Kidney capillary endothelial cell (primary cell): Measurements from ENCODE around the gene EDDM13.
"Not testable (repeated sequence)": the region's sequence is repeated elsewhere in the genome, so short reads cannot be mapped to it uniquely, and the experiment has no call there.

ENCODE experiments used
- DNase-seq: peaks from one replicate; pipeline ENCODE4 v3.0.0-alpha.2; 2018; ENCODE audit warnings: low spot score

EDDM13 gene

DNA sequence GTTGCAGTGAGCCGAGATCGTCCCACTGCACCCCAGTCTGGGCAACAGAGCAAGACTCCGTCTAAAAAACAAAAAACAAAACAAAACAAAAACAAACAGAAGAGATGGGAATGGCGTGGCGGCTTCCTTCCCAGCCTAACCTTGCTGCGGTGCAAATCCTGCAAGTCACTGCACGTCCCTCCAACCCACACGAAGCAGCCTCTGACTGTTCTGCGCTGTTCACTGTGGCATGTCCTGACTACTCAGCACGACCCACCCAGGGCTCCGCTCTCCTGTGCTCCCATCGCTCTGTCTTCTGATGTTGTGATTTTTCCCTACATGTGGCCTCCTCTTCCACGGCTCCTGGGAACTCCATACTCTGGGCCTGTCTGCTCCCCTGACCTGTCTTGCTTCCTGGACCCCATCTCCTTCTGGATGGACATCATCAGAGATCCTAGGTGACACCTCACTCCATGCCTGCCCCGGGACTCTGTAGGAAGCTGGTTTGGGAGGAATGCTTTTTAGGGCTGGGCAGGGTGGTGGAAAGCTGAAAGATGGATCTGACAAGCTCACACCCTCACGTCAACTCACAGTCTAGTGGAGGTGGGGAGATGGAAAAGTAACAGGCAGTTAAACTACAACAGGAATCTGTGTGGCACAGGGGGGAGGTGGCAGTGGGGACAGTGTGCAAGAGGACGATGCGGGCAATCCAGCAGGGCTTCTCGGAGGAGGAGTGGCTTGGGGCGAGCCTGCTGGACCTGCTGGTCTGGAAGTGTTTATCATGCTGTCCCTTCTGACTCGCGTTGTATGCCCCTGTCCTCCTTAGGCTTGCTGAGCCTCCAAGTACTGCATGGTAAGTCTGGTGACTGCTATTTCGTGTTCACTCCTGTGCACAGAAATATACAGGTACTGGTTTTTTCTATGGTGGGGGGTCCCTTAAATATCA, 23.2 kb downstream of the EDDM13 start:
- DNase-seq, result no peak

GRCh38 chr19:56297010-56297409, 24.5 kb downstream of the EDDM13 start:
- no peak for DNase-seq

GRCh38 chr19:56299688-56300087, 27.1 kb downstream of the EDDM13 start:
- no peak for DNase-seq

- peak; percentile 74 for DNase-seq
These were observed 28.6 kb downstream of the EDDM13 start for GRCh38 chr19:56301155-56301554.

DNA sequence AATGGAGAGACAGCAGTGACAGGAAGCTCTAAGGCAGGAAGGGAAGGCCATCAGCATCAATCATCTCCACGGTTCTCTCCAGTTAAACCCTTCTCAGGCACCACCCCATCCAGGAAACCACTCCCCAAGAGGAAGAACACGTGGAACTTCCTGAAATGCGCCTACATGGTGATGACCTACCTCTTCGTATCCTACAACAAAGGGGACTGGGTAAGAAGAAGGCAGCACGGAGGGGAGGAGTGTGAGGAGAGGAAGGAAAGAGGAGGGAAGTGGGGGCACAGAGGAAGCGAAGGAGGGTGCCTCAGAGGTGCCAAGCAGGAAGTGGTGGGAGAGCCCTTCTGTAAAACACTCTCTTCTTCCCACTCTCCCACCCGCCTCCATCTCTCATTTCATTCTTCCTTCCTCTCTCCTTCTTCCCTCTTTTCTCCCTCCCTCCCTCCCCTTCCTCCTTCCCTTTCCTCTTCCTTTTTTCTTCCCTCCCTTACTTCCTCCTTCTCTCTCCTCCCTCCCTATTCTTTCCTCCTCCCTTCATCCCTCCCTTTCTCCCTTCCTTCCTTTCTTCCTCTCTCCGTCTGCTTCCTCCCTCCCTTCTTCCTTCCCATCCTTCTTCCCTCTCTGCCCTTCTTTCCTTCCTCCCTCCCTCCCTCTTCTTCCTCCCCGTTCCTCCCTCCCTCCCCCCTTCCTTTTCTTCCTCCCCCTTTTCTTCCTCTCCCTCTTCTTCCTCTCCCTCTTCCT, 29.5 kb downstream of the EDDM13 start:
- DNase-seq, result peak; percentile 83

GRCh38 chr19:56304243-56304642, 31.7 kb downstream of the EDDM13 start:
- no peak for DNase-seq

- DNase-seq, result no peak
These were observed 33.5 kb downstream of the EDDM13 start for GRCh38 chr19:56306016-56306415.

DNA sequence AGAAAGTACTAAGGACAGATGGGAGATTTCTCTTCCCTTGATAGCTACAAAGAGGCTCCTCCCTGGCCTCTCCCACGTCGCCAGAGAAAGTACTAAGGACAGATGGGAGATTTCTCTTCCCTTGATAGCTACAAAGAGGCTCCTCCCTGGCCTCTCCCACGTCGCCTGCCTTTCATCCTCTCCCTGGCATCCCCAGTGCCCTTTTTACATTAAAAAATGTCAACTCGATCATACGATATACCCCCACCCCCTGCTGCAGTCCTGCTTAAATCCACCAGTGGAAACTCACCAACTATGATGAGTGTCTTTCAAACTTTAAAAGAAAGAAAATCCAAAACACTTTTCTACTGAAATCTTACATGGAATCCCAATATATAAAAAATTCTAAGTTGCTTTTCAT, 34.5 kb downstream of the EDDM13 start:
- not testable (repeated sequence) for DNase-seq

DNA sequence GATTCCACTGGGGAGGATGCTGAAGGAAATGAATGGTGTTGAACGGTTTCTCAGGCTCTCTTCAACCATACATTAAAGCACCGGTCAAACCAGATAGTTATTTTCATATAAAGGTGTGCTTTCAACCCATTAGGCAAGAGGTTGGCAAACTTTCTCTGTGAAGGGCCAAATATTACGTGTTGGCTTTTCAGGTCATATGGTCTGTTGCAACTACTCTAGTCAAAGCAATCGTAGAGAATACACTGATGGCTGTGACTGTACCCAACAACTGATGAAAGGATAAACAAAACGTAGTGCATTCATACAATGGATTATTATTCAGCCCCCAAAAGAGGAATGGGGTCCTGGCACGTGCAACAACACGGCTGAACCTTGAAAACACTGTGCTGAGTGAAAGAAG, 36.2 kb downstream of the EDDM13 start:
- no peak for DNase-seq

DNA sequence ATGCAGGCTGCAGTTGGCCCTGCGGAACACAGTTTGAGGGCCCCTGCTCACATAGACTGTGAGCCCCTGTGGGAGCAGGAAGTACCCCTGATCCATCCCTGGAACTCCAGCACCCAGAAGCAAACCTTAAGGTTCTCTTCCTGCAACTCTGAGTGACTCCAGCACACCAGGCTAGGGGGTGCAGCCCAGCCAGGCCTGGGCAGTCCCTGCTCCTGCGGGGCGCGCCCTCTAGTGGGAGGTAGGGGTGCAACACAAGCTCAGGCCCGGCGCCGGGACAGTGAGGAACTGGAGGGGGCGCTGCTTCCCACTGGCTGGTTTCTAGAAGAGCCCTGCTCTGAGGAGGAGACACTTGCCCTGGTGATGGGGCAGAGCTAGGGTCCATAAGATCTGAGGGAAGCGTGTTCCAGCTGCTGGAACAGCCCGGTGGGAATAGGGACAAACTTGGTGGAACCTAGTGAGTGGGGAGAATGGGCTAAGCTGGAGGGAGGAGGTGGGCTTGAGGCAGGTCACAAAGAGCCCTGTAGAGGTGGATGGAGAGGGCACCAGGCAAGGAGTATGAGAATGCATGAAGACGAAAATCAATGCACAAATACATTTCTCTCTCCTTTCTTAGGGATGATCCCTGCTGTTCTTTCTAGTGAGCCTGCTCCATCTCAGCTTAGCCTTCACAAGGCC, 37.1 kb downstream of the EDDM13 start:
- DNase-seq, result peak; percentile 61

DNA sequence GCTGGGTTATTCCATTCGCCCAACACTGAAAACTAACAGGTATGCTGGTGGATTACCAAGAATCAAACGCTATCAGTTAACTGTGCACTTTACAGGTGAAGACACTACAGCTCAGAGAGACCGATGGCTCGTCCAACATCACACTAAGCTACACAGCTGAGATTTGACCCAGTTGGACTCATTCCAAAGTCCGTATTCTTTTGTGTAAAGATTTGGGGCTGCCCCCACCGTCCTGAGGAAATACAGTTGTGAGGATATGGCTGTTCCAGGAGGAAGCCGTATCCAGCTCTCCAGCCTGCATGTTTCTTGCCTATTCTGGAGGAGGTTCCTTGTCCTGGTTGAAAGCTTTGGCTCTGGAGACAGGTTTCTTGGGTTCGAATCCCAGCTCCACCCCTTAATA, 37.9 kb downstream of the EDDM13 start:
- DNase-seq, result no peak

DNA sequence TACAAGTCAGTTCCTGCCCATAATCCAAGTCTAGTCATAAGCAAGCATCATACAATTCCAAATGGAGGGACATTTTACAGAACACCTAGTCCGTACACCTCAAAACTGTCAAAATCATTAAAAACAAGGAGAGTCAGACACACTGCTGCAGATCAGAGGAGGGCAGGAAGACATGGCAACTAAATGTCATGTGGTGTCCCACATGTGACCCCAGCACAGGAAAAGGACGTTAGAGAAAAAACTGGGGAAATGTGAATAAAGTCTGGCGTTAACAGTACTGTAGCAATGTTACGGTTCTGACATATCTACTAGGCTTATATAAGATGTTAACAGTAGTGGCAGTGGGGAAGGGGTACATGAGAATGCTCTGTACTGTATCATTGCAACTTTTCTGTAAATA, 39.8 kb downstream of the EDDM13 start:
- DNase-seq, result no peak

DNA sequence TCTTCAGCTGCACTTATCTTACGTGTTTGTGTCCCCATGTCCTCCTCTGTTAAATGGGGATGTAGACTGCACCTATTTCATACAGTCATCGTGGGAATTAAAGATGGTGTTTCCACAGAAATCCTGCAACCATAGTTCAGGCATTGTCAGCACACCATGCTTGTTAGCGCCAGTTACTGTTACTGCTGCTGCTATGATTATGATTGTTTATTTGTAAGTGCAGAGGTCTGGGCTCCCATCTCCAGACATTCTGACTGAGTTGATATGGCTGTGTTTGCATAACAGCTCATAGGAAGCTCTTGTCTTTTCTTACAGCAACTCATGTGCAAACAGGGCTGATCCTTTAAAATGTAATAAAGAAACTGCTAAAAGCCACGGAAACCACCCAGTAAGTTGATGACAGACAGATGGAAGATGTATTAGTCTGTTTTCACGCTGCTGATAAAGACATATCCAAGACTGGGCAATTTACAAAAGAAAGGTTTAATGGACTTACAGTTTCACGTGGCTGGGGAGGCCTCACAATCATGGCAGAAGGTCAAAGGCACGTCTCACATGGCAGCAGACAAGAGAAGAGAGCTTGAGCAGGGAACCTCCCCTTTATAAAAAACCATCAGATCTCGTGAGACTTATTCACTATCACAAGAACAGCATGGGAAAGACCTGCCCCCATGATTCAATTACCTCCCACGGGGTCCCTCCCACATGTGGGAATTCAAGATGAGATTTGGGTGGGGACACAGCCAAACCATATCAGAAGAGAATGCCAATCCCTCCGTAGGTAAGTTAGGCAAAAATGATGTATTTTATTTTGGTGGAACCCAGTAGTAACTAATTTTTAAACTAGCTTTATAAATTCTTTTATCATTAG, 40.5 kb downstream of the EDDM13 start:
- no peak for DNase-seq

GRCh38 chr19:56314018-56314380, 41.5 kb downstream of the EDDM13 start:
- DNase-seq, result no peak

DNA sequence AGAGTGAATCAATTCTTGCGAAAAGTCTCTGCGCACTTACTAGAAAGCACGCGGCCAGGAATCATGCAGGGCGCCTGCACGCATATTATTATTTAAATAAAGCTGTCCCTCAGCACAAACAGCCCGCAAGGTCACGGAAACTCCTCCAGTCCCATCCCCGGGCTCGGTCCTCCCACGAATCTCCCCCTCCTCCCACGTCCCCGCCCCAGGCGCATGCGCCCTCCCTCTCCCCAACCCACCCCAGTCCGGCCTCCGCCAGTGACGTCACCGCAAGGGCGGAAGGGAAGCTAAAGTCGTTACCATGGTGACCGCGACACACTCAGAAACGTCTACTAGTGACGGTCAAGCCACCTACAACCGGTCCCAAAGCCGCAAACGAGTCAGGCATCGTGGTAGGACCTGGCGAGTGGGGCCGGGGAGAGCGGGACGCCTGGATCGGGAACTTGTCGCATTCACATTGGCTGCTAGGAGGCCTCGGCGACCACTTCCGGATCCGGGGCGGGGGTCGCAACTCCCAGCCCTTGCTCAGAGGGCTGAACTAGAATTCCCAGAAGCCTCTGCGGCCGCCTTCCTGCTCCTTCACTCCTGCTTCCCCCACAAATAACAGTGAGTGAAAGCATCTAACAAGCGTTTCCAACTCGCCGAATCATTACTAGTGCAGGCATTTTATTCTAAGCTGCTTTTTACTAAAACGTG, 42.0 kb downstream of the EDDM13 start, which contains the start of gene ZSCAN5A:
TSS of gene ZSCAN5A (minus strand) at position 459 of the 696 bp plus-strand sequence. CDS start 89,793 bp downstream, outside the sequence.
- DNase-seq, result peak; percentile 95

- DNase-seq, result no peak
These were observed 42.7 kb downstream of the EDDM13 start for GRCh38 chr19:56315077-56315828.

- no peak for DNase-seq
These were observed 44.2 kb downstream of the EDDM13 start for GRCh38 chr19:56316728-56317127.

DNA sequence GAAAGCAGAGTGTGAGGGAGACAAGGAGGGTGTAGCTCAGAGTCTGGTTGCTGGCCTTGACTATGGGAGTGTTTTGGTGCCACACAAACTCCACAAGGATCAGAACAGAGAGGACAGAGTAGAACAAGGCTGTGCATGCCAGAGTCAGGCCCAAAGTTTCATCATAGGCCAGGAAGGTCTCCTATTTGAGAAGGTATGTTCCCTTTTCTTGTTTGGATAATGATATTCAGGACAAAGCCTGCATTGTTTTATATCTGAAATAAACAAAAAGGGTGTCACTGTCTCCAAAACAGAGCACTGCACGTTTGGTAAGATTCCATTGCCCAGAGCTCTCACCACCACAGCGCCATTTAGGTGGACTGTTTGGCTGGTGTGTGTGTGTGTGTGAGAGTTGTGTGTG, 45.2 kb downstream of the EDDM13 start:
- DNase-seq, result no peak

GRCh38 chr19:56319991-56320390, 47.4 kb downstream of the EDDM13 start:
- no peak for DNase-seq
